NCI-H774 (cell line): Measurements from ENCODE around the gene SMAP1.
A peak's percentile ranks its signal among the peaks of the same experiment; 100 is the strongest.

Experiments used
- DNase-seq: peaks from one replicate; lab custom pipeline; 2025; lab: John Stamatoyannopoulos, UW

SMAP1 gene

DNA sequence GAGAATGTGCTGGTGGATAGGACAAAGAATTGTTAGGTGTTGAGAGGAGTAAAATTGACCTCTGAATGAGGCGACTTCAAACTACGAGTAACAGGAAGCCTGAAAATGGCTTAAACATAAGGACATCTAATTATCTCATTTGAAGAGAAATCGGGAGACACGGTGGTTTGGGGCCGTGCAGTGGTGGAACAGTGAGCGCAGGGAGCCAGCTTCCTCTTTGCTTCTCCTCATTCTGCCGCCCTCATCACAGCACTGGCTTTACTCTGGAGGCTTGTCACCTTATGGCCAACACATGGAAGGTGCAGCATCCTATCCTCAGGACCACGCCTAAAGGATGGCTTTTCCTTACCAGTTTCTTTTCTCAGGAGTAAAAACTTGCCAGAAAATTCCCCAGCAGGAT, 174.9 kb downstream of the SMAP1 start:
- no peak for DNase-seq

DNA sequence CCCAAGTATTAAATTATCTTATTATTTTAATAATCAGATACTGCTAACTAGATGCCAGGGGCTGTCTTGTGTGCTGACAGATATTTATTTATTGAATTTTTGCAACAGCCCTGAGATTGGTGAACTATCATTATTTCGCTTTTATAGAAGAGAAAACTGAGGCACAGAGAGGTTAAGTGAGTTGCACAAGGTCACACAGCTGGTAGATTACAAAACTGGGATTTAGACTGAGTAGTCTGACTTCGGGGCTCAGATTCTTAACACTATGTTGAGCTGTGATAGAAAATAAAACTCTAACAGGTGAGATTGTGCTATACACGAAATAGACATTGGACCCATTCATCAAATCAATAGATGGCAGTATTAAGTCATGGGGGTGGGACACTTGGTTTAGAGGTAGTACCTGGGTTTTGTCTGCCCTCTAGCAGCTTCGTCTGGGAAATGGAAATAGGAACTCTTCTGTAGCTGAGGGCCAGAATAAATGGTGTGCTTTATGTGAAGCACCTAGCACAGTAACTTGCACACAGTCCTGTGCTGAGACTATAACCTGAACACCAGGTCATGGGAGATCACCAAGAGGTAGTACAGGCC, 175.7 kb downstream of the SMAP1 start:
- DNase-seq, result no peak

DNA sequence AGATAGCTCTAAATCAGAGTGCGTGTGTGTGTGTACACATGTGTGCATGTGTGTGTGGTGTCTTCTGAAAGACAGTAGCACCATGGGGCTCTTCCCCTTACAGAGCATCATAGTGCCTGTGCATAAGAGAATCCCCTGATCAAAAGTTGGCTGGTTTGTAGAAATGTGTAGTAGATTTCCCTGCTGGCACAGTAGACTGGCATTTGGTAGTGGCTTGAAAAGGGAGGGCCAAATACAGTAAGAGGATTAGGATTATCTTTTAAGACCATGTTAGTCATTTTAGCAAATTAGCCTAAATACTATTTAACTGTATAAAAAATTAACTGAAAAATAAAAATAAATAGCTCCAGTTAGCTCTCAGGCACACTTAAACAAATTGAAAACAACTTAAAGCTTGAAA, 176.6 kb downstream of the SMAP1 start:
- DNase-seq, result no peak

GRCh38 chr6:70846207-70846835, 178.6 kb downstream of the SMAP1 start:
- DNase-seq, result peak; percentile 63

DNA sequence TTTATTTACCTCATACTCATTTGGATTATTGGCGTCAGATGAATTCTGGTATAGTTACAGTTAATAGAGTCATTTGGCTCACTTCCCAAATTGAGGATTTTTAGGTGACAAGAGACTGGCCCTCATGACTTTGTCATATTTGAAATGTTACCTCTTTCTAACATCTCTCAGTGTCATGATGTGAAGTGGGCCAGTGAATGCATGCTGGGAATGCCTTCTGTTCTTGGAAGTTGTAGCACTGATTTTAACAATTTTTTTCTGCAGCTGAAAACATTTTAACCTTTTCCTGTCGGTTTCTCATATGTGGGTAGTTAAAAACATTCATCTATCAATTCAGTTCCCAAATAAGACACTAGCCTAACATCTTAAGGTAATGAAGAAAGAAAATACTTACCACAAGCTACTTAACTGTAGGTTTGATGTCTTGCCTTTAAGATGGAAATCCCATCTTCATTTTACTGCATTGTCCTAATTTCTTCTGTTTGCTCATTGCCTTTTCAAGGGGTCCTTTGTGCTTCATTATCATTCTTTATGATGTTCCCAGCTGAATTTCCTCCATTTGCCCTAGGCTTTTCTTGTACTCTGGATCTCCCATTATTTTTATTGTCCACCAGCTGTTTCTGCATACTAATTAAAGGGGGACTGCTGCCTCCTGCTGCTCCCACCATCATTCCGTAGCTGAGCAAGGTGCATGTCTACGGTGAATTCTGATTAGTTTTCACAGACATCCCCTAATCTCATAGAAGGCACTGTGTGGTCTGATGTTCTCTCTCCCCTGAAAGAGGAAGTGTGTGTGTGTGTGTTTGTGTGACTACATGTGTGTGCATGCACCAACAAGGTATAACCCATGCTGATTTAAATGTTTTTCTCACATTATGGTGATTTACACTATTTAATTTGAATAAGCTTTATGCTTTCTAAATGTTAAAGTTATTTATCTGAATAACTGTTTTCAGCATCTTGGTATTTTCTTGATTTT, 179.7 kb downstream of the SMAP1 start:
- no peak for DNase-seq

DNA sequence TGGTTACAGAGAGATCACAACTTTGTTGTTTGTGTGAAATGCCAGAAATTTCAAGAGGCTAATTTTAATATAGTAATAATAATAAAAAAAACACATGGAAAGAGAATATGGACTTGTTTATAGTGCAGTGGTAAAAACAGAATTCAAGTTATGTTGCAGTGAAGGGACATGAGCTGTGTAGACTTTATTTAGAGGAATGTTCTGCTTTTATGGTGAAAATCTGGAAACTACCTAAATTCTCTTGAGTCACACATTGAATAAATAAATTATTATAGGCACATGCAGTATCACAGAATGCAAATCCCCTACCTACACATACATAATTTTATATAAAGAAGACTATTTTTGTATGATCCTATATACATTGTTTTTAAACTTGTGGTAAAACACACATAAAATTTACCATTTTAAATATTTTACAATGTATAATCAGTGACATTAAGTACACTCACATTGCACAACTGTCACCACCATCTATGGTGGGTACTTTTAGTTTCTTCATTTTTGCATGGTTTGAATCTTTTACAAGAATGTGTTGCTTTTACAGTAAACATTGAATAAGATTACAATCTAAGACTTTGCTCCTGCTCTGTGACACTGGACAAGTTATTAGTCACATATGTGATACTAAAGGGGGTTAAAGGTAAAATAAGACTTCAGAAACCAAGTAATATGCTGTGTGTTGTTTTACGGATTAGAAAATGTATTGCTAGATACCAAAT, 181.8 kb downstream of the SMAP1 start:
- no peak for DNase-seq

- DNase-seq, result no peak
Measured at GRCh38 chr6:70852667-70853246, 185.1 kb downstream of the SMAP1 start.

GRCh38 chr6:70857387-70858077, 189.8 kb downstream of the SMAP1 start:
- DNase-seq, result no peak

GRCh38 chr6:70860045-70860444, 192.4 kb downstream of the SMAP1 start:
- DNase-seq, result no peak

DNA sequence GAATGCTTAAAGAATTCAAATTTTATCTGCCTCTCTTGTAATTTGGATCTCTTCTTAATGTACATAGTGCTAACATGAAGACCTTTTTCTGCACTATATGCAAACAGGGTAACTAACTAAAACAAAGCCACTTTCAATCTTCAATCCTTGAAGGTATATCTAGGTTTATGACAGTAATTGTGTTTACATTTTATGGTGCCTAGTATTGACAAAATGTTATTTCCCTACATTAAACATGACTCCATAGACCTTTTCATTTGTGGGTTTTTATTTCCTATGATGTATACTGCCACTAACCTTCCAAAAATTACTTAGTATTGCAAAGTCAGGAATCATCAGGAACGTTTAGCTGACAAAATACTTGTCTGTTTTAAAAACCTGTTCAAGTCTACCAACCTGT, 193.2 kb downstream of the SMAP1 start:
- no peak for DNase-seq

DNA sequence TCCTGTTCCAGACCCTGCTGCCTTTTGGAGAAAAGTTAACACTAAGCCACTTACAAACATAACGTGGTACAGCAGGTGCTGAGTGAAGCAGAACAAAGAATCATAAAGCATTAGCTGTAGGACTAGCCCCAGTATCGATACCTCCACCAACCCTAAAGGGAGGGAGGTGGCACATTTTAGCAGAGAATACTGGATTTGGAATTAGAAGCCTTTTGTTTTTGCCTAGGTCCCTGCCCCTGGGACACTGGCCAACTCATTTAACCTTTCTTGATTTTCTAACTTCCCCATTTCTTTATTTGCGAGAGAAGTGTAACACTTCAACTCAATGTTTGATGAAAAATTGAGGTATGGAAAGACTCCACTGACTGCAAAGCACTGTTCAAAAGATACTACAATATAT, 195.7 kb downstream of the SMAP1 start:
- DNase-seq, result no peak

- DNase-seq, result no peak
Measured at GRCh38 chr6:70864401-70864800, 196.7 kb downstream of the SMAP1 start.

GRCh38 chr6:70872469-70872868, 204.8 kb downstream of the SMAP1 start:
- no peak for DNase-seq

DNA sequence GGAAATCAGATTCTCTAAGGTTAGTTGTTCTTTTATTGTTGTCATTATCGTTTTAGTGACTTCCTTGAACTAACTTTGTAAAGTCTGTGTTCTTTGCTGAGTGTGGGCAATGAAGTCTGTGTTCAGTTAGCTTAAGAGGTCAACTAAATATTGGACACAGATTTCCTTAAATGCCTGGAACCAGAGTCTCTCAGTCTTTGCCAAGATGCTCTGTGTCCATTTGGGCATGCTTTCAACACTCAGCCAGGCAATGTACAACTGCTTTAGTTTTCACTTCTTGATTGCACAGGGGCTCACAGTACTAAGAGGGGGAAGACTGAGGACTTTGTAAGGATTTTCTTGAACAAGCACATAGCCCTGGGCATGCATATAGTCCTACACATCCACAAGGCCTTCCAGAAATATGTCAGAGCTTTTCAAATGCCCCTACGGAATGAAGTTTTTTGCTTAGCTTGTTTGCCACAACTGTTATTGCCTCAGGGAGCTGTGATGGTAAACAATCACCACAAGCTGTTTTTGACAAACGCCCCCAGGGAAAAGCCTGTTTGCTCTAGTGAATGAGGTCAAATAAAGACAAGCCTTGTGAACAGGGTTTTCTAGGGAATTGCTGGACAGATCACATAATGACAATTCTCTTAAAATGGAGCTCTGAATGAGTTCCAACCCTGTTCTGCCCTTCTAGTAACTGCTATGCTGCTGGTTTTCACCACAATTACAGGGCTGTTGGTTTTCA, 206.7 kb downstream of the SMAP1 start:
- no peak for DNase-seq

GRCh38 chr6:70879496-70879895, 211.8 kb downstream of the SMAP1 start:
- no peak for DNase-seq

GRCh38 chr6:70884074-70884983, 216.6 kb downstream of the SMAP1 start:
- DNase-seq, result peak; percentile 52

DNA sequence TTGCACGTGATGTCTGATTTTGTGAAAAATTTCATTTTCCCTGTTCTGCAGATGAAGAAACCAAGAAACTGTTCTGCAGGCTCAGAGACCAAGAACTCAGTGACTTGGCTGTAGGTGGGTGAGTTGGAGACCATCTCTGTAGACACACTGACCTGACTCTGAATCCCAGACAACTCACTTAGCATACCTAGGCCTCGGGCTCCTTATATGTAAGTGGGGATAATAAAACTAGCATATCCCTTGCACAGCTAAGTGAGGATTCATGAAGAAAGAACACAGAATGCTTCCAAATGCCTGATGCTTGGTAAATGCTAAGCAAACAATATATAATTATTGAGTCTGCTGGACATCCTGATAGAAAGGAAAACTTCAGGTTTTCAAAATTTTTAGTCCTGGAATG, 218.4 kb downstream of the SMAP1 start:
- no peak for DNase-seq

GRCh38 chr6:70886661-70887060, 219.0 kb downstream of the SMAP1 start:
- no peak for DNase-seq

DNA sequence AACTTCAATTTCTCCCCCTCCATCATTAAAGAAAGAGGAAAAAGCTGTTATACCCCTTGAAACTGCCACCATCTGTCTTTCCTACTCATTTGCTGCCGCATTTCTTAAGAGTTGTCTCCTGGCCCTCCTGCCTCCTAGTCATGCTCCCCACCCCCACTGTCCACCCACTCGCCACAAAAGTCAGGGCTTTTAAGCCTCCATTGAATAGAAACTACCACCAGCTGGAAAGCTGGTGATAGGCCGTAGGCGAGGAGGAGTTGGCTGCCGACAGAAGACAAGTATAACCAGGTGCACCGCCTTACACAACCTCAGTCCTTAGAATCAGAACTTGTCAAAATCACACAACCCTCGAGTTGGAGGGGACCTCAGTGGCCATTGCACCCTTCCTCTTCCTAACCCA, 221.6 kb downstream of the SMAP1 start:
- no peak for DNase-seq

DNA sequence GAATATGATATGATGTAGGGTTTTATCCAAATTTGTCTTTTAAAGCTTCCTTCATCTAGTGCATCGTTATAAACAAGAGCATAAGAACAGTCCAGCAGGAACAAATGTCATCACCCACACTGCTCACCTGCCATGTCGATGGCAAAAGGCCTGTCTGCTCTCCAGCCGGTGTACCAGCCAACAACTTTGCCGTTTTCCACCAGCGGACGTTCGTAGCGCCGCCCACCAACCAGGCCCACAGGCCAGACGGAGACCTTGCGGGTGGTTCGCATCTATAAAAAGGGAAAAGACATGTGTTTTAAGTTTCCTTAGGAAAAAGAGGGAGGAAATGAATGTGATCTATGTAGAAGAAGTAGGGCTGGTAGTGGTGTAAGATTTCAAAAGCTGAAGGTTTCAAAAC, 226.3 kb downstream of the SMAP1 start:
- no peak for DNase-seq
